ENCODE measurements around the gene CCDC30.

- TF ChIP-seq EZH2 (IDR thresholded peaks at IDR 0.05; ENCODE audit: insufficient read depth, poor library complexity, severe bottlenecking) (no peak), EZH2phosphoT487 (IDR thresholded peaks at IDR 0.05; ENCODE audit: insufficient read depth, low read depth) (no peak)
Observed at GRCh38 chr1:42531043-42531442, 68.0 kb downstream of the CCDC30 start.
